ENCODE results near the gene PTPRCAP. TPM values are rescaled to one million over a fixed set of nuclear protein-coding genes. Genes with fewer than 3 reads are reported as not detected.

The PTPRCAP gene
- total and polyA plus RNA-seq, 12 donors: 0.42 to 10.1 (median 1.0) TPM; not detected in 2

GRCh38 chr11:67412495-67413179 is 24.8 kb downstream of the PTPRCAP start:
- DNase-seq (no peak), ATAC-seq (no peak)
- Histone ChIP-seq H3K36me3 (no peaks in the 10 kb centered on the region), H3K27me3 (peaks cover 0 to 64% (median 53%) of the 10 kb centered on the region in 7 donors), H3K4me1 (peaks cover 6 to 57% (median 26%) of the 10 kb centered on the region in 9 donors), H3K9me3 (no peaks in the 10 kb centered on the region), H3K27ac (no peak overlapping the region), H3K4me3 (no peak overlapping the region)
- no peak for TF ChIP-seq CTCF (IDR thresholded peaks at IDR 0.05)
- WGBS, 2 donors: 69 to 73% methylated on average over 9 of the region's 9 CpGs
- intact Hi-C loops (cut with DNase I): no loop called here

- Histone ChIP-seq H3K36me3 (no peaks in the 10 kb centered on the region), H3K27ac (no peak overlapping the region), H3K9me3 (no peaks in the 10 kb centered on the region), H3K4me1 (peaks cover 6 to 53% (median 17%) of the 10 kb centered on the region in 9 donors), H3K4me3 (no peak overlapping the region), H3K27me3 (peaks cover 0 to 64% (median 53%) of the 10 kb centered on the region in 7 donors)
- intact Hi-C loops (cut with DNase I): no loop called here
- DNase-seq (no peak), ATAC-seq (no peak)
- 69 to 71% methylated on average over 7 of the region's 7 CpGs for WGBS, 2 donors
- no peak for TF ChIP-seq CTCF (IDR thresholded peaks at IDR 0.05)
These were observed 25.7 kb downstream of the PTPRCAP start for GRCh38 chr11:67411785-67412152.

GRCh38 chr11:67410984-67411784 is 26.3 kb downstream of the PTPRCAP start:
- Histone ChIP-seq H3K27ac (no peak overlapping the region), H3K9me3 (no peaks in the 10 kb centered on the region), H3K36me3 (no peaks in the 10 kb centered on the region), H3K4me3 (no peak overlapping the region), H3K27me3 (peaks cover 0 to 64% (median 53%) of the 10 kb centered on the region in 7 donors), H3K4me1 (peaks cover under 1 to 53% (median 11%) of the 10 kb centered on the region in 9 donors)
- DNase-seq: no peak
- 70 to 72% methylated on average over 17 of the region's 17 CpGs for WGBS, 2 donors
- no peak for TF ChIP-seq CTCF (IDR thresholded peaks at IDR 0.05)
- no peak for ATAC-seq
- intact Hi-C loops (cut with DNase I): no loop called here

- TF ChIP-seq CTCF (IDR thresholded peaks at IDR 0.05): no peak
- WGBS, 2 donors: 63 to 66% methylated on average over 15 of the region's 15 CpGs
- H3K9me3 ChIP-seq: no peaks in the 10 kb centered on the region
- no peak overlapping the region for H3K4me3 ChIP-seq
- H3K27me3 ChIP-seq: peaks cover 0 to 62% (median 50%) of the 10 kb centered on the region in 7 donors
- peaks cover 0 to 53% (median 6%) of the 10 kb centered on the region in 9 donors for H3K4me1 ChIP-seq
- DNase-seq (no peak), ATAC-seq (no peak)
- H3K27ac ChIP-seq: peak overlapping the region in 1 of 10 donors; percentile 99
- no peaks in the 10 kb centered on the region for H3K36me3 ChIP-seq
- intact Hi-C loops (cut with DNase I): no loop called here
These were observed 27.1 kb downstream of the PTPRCAP start for GRCh38 chr11:67410369-67410831.

Data from heart right ventricle (tissue), 16 donors.